BLaER1 treated with 17β-estradiol and CSF1 and Interleukin-3, amounts not matched to agents 10 nM and 100 nM (cell line): ENCODE data around the gene SLC13A3.

Source experiments
- H3K27ac ChIP-seq, 11 experiments: shearing (Covaris generic); formaldehyde crosslinking; 2 replicates each; pipeline ENCODE4 v1.8.1; 2022
- H3K27me3 ChIP-seq, 11 experiments: shearing (Covaris generic); formaldehyde crosslinking; 2 replicates each; pipeline ENCODE4 v1.8.1; 2022
- H3K36me3 ChIP-seq, 11 experiments: shearing (Covaris generic); formaldehyde crosslinking; 2 replicates each; pipeline ENCODE4 v1.8.1; 2022
- H3K4me1 ChIP-seq, 10 experiments: shearing (Covaris generic); formaldehyde crosslinking; 2 replicates each; pipeline ENCODE4 v1.8.1; 2022
- H3K4me2 ChIP-seq, 11 experiments: shearing (Covaris generic); formaldehyde crosslinking; 2 replicates each; pipeline ENCODE4 v1.8.1; 2022
- H3K4me3 ChIP-seq, 10 experiments: shearing (Covaris generic); formaldehyde crosslinking; 2 replicates each; pipeline ENCODE4 v1.8.1; 2022
- H3K9ac ChIP-seq, 11 experiments: shearing (Covaris generic); formaldehyde crosslinking; 2 replicates each; pipeline ENCODE4 v1.8.1; 2022
- H3K9me3 ChIP-seq, 11 experiments: shearing (Covaris generic); formaldehyde crosslinking; replicated peaks in 1 of 11; 2 replicates each; pipeline ENCODE4 v1.8.1; 2022
- H4K20me1 ChIP-seq, 11 experiments: shearing (Covaris generic); formaldehyde crosslinking; 2 replicates each; pipeline ENCODE4 v1.8.1; 2022
- Cebpa-rat ChIP-seq, 11 experiments: shearing (Covaris generic); IDR thresholded peaks; 2 replicates each; pipeline ENCODE4 v1.8.1; 2022

Gene SLC13A3

DNA sequence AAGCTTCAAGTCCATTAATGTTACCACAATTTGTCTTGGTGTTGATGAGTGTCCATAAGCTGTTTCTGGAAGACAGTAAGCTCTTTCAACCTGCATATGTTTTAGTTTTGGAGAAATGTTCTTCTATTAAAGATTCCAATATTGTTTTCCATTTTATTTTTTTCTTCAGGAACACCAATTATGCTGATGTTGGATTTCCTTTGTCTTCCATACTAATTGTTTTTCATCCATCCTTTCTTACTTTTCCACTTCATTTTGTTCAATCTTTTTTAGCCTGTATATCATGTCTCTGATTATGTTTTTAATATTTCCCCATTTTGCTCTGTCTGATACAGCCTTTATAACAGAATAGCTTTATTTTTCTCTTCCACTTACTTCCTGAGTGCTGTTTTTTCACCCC lies 21.9 kb downstream of the SLC13A3 start:
- Histone ChIP-seq H3K27ac (no peak overlapping the region), H3K9ac (no peak overlapping the region), H3K4me3 (no peak overlapping the region), H3K36me3 (no peaks in the 10 kb centered on the region), H3K27me3 (no peaks in the 10 kb centered on the region), H3K9me3 (peaks cover 4 to 25% (median 11%) of the 10 kb centered on the region in 11 experiments; a peak in 21 of 22 replicates), H3K4me1 (peaks cover 0 to 67% (median 32%) of the 10 kb centered on the region in 10 experiments; a peak in 14 of 20 replicates), H4K20me1 (no peaks in the 10 kb centered on the region), H3K4me2 (no peak overlapping the region)
- no peak for TF ChIP-seq Cebpa-rat (IDR thresholded peaks at IDR 0.05)

DNA sequence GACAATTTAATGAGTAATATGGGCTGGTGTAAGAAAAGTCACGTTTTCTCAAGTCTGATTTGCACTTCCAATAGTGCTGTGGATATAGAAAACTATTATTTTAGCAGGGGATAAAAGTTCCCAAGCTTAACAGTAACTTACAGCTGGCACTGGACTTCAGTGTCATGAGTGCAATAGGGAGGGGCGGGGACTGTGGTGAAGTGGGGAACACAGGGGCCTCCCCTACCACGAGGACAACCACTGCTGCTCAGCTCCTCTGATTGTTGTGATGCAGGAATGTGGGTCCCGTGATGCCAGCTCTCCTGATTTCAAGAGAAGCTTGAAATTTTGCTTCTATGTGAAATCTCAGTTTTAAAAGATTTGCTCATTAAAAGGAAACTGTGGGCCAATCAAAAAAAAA lies 24.0 kb downstream of the SLC13A3 start:
- H3K36me3 ChIP-seq = no peaks in the 10 kb centered on the region
- no peaks in the 10 kb centered on the region for H4K20me1 ChIP-seq
- H3K4me2 ChIP-seq = no peak overlapping the region
- H3K4me3 ChIP-seq = no peak overlapping the region
- no peak for TF ChIP-seq Cebpa-rat (IDR thresholded peaks at IDR 0.05)
- H3K27ac ChIP-seq = no peak overlapping the region
- H3K4me1 ChIP-seq = peaks cover 0 to 51% (median 31%) of the 10 kb centered on the region in 10 experiments; a peak in 14 of 20 replicates
- peaks cover 12 to 32% (median 21%) of the 10 kb centered on the region in 11 experiments; a peak in 21 of 22 replicates for H3K9me3 ChIP-seq
- H3K27me3 ChIP-seq = no peaks in the 10 kb centered on the region
- no peak overlapping the region for H3K9ac ChIP-seq

DNA sequence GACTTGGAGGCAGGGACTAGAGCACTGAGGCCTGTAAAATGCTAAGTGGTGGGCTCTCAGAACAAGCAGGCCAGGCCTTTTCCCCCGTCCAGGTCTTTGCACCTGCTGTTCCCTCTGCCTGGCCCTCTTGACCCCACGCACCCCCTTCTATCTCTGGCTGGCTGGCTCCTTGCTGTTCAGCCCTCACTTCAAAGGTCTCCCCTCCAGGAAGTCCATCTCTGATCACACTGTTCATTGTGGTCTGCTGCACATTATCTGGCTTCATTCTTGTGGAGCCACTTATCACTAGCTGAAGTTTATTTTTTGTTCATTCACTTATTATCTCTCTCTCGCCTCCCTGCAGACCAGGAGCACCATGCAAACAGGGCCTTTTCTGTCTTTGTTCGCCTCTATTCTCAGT lies 24.5 kb downstream of the SLC13A3 start:
- no peaks in the 10 kb centered on the region for H3K27me3 ChIP-seq
- no peak for TF ChIP-seq Cebpa-rat (IDR thresholded peaks at IDR 0.05)
- H3K4me1 ChIP-seq = peaks cover 0 to 46% (median 27%) of the 10 kb centered on the region in 10 experiments; a peak in 14 of 20 replicates
- H4K20me1 ChIP-seq = no peaks in the 10 kb centered on the region
- peaks cover 12 to 32% (median 21%) of the 10 kb centered on the region in 11 experiments; a peak in 21 of 22 replicates for H3K9me3 ChIP-seq
- no peak overlapping the region for H3K9ac ChIP-seq
- peak overlapping the region in 2 of 11 experiments; percentile 45 to 56; a peak in 4 of 22 replicates for H3K4me2 ChIP-seq
- H3K36me3 ChIP-seq = no peaks in the 10 kb centered on the region
- H3K27ac ChIP-seq = no peak overlapping the region
- no peak overlapping the region for H3K4me3 ChIP-seq

DNA sequence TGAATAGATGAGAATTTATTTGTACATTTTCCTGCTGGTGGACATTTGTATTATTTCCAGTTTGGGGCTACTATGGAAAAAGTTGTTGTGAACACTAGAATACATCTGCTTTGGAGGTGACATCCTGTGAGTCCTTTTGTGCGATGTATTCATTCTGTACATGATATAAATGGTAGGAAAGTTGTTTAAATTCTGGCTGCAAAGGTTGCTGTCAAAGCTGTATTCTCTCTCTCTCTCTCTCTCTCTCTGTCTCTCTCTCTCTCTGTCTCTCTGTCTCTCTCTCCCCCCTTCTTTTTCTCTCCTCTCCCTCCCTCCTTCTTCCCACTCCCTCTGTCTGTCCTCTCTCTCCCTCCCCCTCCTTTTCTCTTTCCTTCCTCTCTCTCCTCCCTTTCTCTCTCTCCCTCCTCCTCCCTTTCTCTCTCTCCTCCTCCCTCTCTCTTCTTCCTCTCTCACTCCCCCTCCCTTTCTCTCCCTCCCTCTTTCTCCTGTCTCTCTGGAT lies 25.3 kb downstream of the SLC13A3 start:
- no peak overlapping the region for H3K27ac ChIP-seq
- H3K4me3 ChIP-seq = no peak overlapping the region
- peak overlapping the region in 2 of 11 experiments; percentile 45 to 56; a peak in 4 of 22 replicates for H3K4me2 ChIP-seq
- no peak for TF ChIP-seq Cebpa-rat (IDR thresholded peaks at IDR 0.05)
- peaks cover 0 to 38% (median 18%) of the 10 kb centered on the region in 10 experiments; a peak in 14 of 20 replicates for H3K4me1 ChIP-seq
- peaks cover 12 to 32% (median 21%) of the 10 kb centered on the region in 11 experiments; a peak in 21 of 22 replicates for H3K9me3 ChIP-seq
- no peaks in the 10 kb centered on the region for H3K27me3 ChIP-seq
- no peaks in the 10 kb centered on the region for H4K20me1 ChIP-seq
- H3K9ac ChIP-seq = no peak overlapping the region
- no peaks in the 10 kb centered on the region for H3K36me3 ChIP-seq

DNA sequence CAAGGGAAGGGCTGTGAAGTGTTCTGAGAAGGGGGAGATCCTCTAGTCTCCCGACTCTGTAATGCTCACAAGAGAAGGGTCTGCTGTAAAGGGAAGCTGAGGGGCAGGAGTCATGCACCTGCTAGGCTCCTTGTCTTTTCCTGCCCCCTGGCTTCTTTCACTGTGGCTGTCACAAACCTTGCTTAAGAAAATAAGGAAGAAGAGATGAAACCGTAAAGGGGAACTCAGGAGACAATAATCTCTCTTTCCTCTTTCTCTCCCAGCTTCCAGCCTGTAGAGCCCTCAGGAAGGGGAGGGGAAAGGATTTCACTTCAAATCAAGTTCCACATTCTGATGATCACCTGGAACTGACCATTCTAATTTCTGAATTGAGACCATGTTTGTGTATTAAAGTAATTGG lies 26.3 kb downstream of the SLC13A3 start:
- H3K27ac ChIP-seq = no peak overlapping the region
- H3K36me3 ChIP-seq = no peaks in the 10 kb centered on the region
- peaks cover 0 to 28% (median 9%) of the 10 kb centered on the region in 10 experiments; a peak in 10 of 20 replicates for H3K4me1 ChIP-seq
- peak overlapping the region in 5 of 11 experiments; percentile 33 to 65 (median 56); a peak in 10 of 22 replicates for H3K4me2 ChIP-seq
- no peaks in the 10 kb centered on the region for H3K27me3 ChIP-seq
- no peaks in the 10 kb centered on the region for H4K20me1 ChIP-seq
- TF ChIP-seq Cebpa-rat (IDR thresholded peaks at IDR 0.05) = no peak
- no peak overlapping the region for H3K4me3 ChIP-seq
- H3K9ac ChIP-seq = no peak overlapping the region
- H3K9me3 ChIP-seq = peaks cover 12 to 23% (median 18%) of the 10 kb centered on the region in 11 experiments; a peak in 21 of 22 replicates

DNA sequence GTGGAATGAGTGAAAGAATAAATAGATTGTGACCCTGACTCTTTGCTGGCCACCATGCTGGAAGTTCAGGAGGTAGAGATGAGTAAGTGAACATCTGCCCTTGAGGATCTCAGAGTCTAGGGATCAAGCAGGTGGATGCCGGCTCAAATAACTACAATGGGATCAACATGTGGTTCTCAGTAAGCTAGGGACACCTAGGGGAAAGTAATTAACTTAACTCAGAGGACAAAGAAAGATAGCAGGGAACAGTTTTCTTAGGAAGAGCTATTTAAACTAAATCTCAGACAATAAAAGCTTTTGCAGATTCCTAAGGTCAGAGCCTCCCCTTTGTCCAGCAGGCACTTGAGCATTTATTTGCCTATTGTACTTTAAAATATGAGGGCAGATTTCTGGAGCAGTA lies 29.1 kb downstream of the SLC13A3 start:
- no peaks in the 10 kb centered on the region for H3K27me3 ChIP-seq
- H3K9ac ChIP-seq = no peak overlapping the region
- TF ChIP-seq Cebpa-rat (IDR thresholded peaks at IDR 0.05) = no peak

DNA sequence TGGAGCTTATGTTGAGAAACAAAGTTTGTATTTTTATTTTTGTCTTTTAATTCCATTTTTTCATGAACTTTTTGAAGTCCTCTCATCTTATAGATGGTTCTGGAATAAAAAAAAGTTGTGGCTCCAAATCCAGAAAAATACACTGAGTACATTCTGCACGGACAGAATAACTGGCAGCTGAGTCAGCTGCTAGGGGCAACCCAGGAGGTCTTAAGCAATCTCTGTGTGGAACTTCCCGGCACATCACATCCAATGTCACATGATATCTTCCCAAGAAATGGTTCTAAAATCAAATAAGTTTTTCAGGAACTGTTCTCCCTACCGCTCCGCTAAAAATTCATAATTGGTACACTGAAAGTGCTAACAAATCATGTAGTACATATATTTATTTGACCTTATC lies 29.8 kb downstream of the SLC13A3 start:
- Histone ChIP-seq H3K4me2 (no peak overlapping the region), H3K27ac (no peak overlapping the region), H3K9ac (no peak overlapping the region), H4K20me1 (no peaks in the 10 kb centered on the region), H3K27me3 (no peaks in the 10 kb centered on the region), H3K36me3 (no peaks in the 10 kb centered on the region), H3K9me3 (peaks cover 8 to 17% (median 13%) of the 10 kb centered on the region in 11 experiments; a peak in 21 of 22 replicates), H3K4me1 (peaks cover 0 to 23% (median 6%) of the 10 kb centered on the region in 10 experiments; a peak in 10 of 20 replicates), H3K4me3 (no peak overlapping the region)
- no peak for TF ChIP-seq Cebpa-rat (IDR thresholded peaks at IDR 0.05)

More for the DNA sequence above, 29.1 kb downstream of the SLC13A3 start:
- no peak overlapping the region for H3K4me3 ChIP-seq
- no peak overlapping the region for H3K4me2 ChIP-seq
- H3K27ac ChIP-seq = no peak overlapping the region
- no peaks in the 10 kb centered on the region for H3K36me3 ChIP-seq
- H3K9me3 ChIP-seq = peaks cover 8 to 17% (median 13%) of the 10 kb centered on the region in 11 experiments; a peak in 21 of 22 replicates
- no peaks in the 10 kb centered on the region for H4K20me1 ChIP-seq
- H3K4me1 ChIP-seq = peaks cover 0 to 26% (median 8%) of the 10 kb centered on the region in 10 experiments; a peak in 10 of 20 replicates

DNA sequence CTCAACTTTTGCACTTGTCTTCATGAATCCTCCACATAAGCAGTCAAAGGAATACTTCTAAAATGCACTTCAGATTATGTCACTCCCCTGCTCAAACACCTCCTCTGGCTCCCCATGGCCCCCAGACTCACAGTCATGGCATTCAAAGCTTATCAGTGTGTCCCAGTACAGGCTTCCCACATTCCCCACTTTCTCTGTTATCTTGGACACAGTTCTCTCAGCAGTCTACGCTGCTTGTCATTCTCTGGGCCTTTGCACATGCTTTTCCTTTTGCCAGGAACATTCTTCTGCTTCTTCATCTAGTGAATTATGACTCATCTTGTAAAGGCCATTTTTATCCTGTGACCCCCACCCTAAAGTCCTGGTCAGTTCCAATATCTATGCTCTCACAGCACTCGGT lies 31.8 kb downstream of the SLC13A3 start:
- Histone ChIP-seq H3K9me3 (peaks cover 8 to 12% (median 9%) of the 10 kb centered on the region in 11 experiments; a peak in 21 of 22 replicates), H3K4me3 (no peak overlapping the region), H3K4me2 (no peak overlapping the region), H4K20me1 (no peaks in the 10 kb centered on the region), H3K36me3 (no peaks in the 10 kb centered on the region), H3K9ac (no peak overlapping the region), H3K27me3 (no peaks in the 10 kb centered on the region), H3K27ac (no peak overlapping the region), H3K4me1 (peaks cover 0 to 3% (median 0%) of the 10 kb centered on the region in 10 experiments; a peak in 5 of 20 replicates)
- TF ChIP-seq Cebpa-rat (IDR thresholded peaks at IDR 0.05) = no peak

DNA sequence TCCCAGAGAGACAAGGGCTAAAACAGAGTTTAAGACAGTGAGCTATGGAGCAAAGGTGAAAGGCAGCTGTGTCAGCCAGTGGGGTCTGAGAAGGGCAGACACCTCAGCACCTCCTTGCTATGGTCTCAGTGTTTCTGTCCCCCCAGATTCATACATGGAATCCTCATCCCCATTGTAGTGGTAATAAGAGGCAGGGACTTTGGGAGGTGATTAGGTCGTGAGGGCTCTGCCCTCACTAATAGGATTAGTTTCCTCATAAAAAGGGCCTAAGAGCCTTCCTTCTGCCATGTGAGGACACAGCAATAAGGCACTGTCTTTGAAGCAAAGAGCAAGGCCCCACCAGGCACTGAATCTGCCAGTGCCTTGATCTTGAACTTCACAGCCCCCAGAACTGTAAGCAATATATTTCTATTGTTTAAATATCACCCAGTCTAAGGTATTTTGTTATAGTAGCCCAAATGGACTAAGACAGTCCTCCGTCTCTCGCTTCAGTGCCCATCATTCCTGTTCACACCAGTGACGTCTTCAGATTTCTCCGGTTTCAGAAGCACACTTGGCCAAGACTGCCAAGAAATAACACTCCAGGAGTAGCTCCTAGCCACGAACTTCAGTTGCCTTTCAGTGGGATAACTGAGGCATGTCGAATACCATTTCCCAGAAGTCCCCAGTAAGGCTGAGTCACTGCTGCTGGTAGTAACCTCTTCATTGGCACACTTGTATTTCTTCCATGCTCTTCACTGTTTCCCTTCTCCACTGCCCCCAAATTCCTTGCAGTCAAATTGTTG lies 32.8 kb downstream of the SLC13A3 start:
- no peak overlapping the region for H3K4me2 ChIP-seq
- no peak for TF ChIP-seq Cebpa-rat (IDR thresholded peaks at IDR 0.05)

More for the DNA sequence above, 32.8 kb downstream of the SLC13A3 start:
- Histone ChIP-seq H3K9ac (no peak overlapping the region), H3K27ac (no peak overlapping the region), H3K36me3 (no peaks in the 10 kb centered on the region), H3K27me3 (no peaks in the 10 kb centered on the region), H3K4me3 (no peak overlapping the region), H4K20me1 (no peaks in the 10 kb centered on the region), H3K9me3 (peaks cover 0 to 3% (median 0%) of the 10 kb centered on the region in 11 experiments; a peak in 4 of 22 replicates), H3K4me1 (no peaks in the 10 kb centered on the region; a peak in 1 of 20 replicates)
